Right lobe of liver (tissue), 6 donors: ENCODE measurements around the gene RANBP3L. TPM values are rescaled to one million over a fixed set of nuclear protein-coding genes. Genes with fewer than 3 reads are reported as not detected.
"Not testable (repeated sequence)": the region's sequence is repeated elsewhere in the genome, so short reads cannot be mapped to it uniquely, and the experiment has no call there.

ENCODE experiments used
- ATAC-seq, 4 donors: fragments of 200-7000 bp; cut with Tn5 transposase; one replicate each; pipeline ENCODE4 v1.9.1; 2020; ENCODE audit warnings: mild to moderate bottlenecking in 4 of 4, moderate library complexity in 4 of 4
- DNase-seq, 3 donors: peaks; one replicate each; pipeline ENCODE4 v3.0.0-alpha.2; 2020
- H3K27ac ChIP-seq, 3 donors: fragments of 200-600 bp; one replicate each; pipeline ENCODE4 v1.8.0; 2022
- H3K27me3 ChIP-seq, 2 donors: fragments of 200-600 bp; one replicate each; pipeline ENCODE4 v1.8.0; 2022
- H3K36me3 ChIP-seq, 4 donors: fragments of 200-600 bp; sonication (generic) in 1 of 4; one replicate each; pipeline versions ENCODE4 v1.5.1 to v1.8.0; 2017 to 2022; ENCODE audit warnings: control low read depth in 1 of 4
- H3K4me1 ChIP-seq, 4 donors: fragments of 200-600 bp; sonication (generic) in 1 of 4; one replicate each; pipeline versions ENCODE4 v1.5.1 to v1.8.0; 2017 to 2022; ENCODE audit warnings: control low read depth in 1 of 4
- H3K4me3 ChIP-seq, 3 donors: fragments of 200-600 bp; one replicate each; pipeline ENCODE4 v1.8.0; 2022
- H3K9me3 ChIP-seq, 4 donors: fragments of 200-600 bp; sonication (generic) in 1 of 4; one replicate each; pipeline versions ENCODE4 v1.5.1 to v1.8.0; 2017 to 2022; ENCODE audit warnings: control low read depth in 1 of 4
- CTCF ChIP-seq, 4 donors: fragments of 200-600 bp in 3 of 4; fragments of 450-650 bp in 1 of 4; IDR thresholded peaks; one replicate each; pipeline versions ENCODE4 v1.5.1 to v1.8.0; 2016 to 2022; ENCODE audit warnings: antibody characterized with exemption in 4 of 4, mild to moderate bottlenecking in 2 of 4
- POLR2A ChIP-seq: fragments of 450-650 bp; IDR thresholded peaks from one replicate; pipeline ENCODE4 v1.6.1; 2017; ENCODE audit warnings: antibody characterized with exemption, mild to moderate bottlenecking
- WGBS: methylation state at CpG from one replicate; pipeline ENCODE4 v1.1.6; 2018; ENCODE audit warnings: low coverage, low lambda C conversion rate; ENCODE audit not compliant: insufficient coverage; ENCODE audit errors: missing lambda C conversion rate; 5-methylcytosine and 5-hydroxymethylcytosine counted together
- intact Hi-C, 2 donors: fragments of 100-400 bp; cut with DNase I; formaldehyde crosslinking; loops; one replicate each; pipeline versions ENCODE4 v1.11.2 to v1.14.1; 2022
- total RNA-seq, 6 experiments: library from RNA; depleted of rRNA in 2 of 6; stranded (reverse); fragments of >200 nt in 2 of 6; fragmentation: NEBNext Ultra II Directional in 3 of 6; extraction: Animal tissue kit (Norgen Biotek cat#: 25700) in 3 of 6; gene quantifications; one replicate each; pipeline versions ENCODE4 v1.1.0 to v1.2.4, GENCODE V29; 2016 to 2023
- donor health status: DM: no; HTN: yes; CAD: no.
- donor health status: DM: no; HTN: no; CAD: no.
- donor health status: DM: no; HTN: no; CAD: no.
- donor health status: DM: no; HTN: yes; CAD: no.
- donor health status: DM: no; HTN: yes; CAD: no.

RANBP3L gene
- total RNA-seq, 6 experiments from 2014 or later: 0.22 to 5.0 (median 1.3) TPM

GRCh38 chr5:36334315-36334714 lies 32.6 kb upstream of the RANBP3L start:
- 72% methylated on average over 5 of the region's 5 CpGs for WGBS
- no peaks in the 10 kb centered on the region for H3K27me3 ChIP-seq
- intact Hi-C loops: no loop called here
- ATAC-seq (no peak), DNase-seq (no peak)
- H3K4me3 ChIP-seq: no peak overlapping the region
- no peaks in the 10 kb centered on the region for H3K36me3 ChIP-seq
- TF ChIP-seq CTCF (IDR thresholded peaks at IDR 0.05) (no peak), POLR2A (no peak)
- no peaks in the 10 kb centered on the region for H3K4me1 ChIP-seq
- no peak overlapping the region for H3K27ac ChIP-seq
- no peaks in the 10 kb centered on the region for H3K9me3 ChIP-seq

- intact Hi-C loops, H3K27me3 ChIP-seq, ATAC-seq, H3K4me1 ChIP-seq, DNase-seq, H3K9me3 ChIP-seq, H3K27ac ChIP-seq, H3K36me3 ChIP-seq, H3K4me3 ChIP-seq: not testable (repeated sequence)
- 88% methylated on average over 13 of the region's 13 CpGs for WGBS
Measured at GRCh38 chr5:36332720-36333119, 31.0 kb upstream of the RANBP3L start.

GRCh38 chr5:36325196-36325595 lies 23.5 kb upstream of the RANBP3L start:
- DNase-seq (no peak), ATAC-seq (no peak)
- intact Hi-C loops: no loop called here
- Histone ChIP-seq H3K27ac (peak overlapping the region in 2 of 3 donors; percentile 76 to 80), H3K27me3 (no peaks in the 10 kb centered on the region), H3K4me3 (peak overlapping the region in 1 of 3 donors; percentile 50), H3K9me3 (no peaks in the 10 kb centered on the region), H3K4me1 (peaks cover 0 to 25% (median 10%) of the 10 kb centered on the region in 4 donors), H3K36me3 (no peaks in the 10 kb centered on the region)
- TF ChIP-seq POLR2A: no peak
- TF ChIP-seq CTCF (IDR thresholded peaks at IDR 0.05): no peak

- WGBS: 31% methylated on average over 4 of the region's 6 CpGs
- no peaks in the 10 kb centered on the region for H3K27me3 ChIP-seq
- ATAC-seq (peak; percentile 90 to 97 (median 95)), DNase-seq (peak; percentile 81 to 94 (median 89))
- peaks cover 0 to 25% (median 10%) of the 10 kb centered on the region in 4 donors for H3K4me1 ChIP-seq
- no peaks in the 10 kb centered on the region for H3K36me3 ChIP-seq
- TF ChIP-seq POLR2A (no peak), CTCF (IDR thresholded peaks at IDR 0.05) (peak in 1 of 4 donors; percentile 6)
- no peaks in the 10 kb centered on the region for H3K9me3 ChIP-seq
- intact Hi-C loops: no loop called here
- H3K4me3 ChIP-seq: peak overlapping the region; percentile 16 to 50 (median 24)
- H3K27ac ChIP-seq: peak overlapping the region in 2 of 3 donors; percentile 76 to 80
Measured at GRCh38 chr5:36323926-36324781, 22.5 kb upstream of the RANBP3L start.

GRCh38 chr5:36312953-36313672 lies 11.4 kb upstream of the RANBP3L start:
- intact Hi-C loops: no loop called here
- no peak for TF ChIP-seq CTCF (IDR thresholded peaks at IDR 0.05)
- TF ChIP-seq POLR2A: no peak
- DNase-seq (no peak), ATAC-seq (no peak)
- Histone ChIP-seq H3K9me3 (no peaks in the 10 kb centered on the region), H3K4me1 (no peaks in the 10 kb centered on the region), H3K36me3 (no peaks in the 10 kb centered on the region), H3K27me3 (no peaks in the 10 kb centered on the region), H3K27ac (no peak overlapping the region), H3K4me3 (no peak overlapping the region)
- 69% methylated on average over 1 of the region's 1 CpG for WGBS
